Natural killer cell (primary cell): ENCODE data around the gene TRAFD1. TPM values are rescaled to one million over a fixed set of nuclear protein-coding genes. Genes with fewer than 3 reads are reported as not detected.
"Not testable (repeated sequence)": the region's sequence is repeated elsewhere in the genome, so short reads cannot be mapped to it uniquely, and the experiment has no call there.

Experiments
- ATAC-seq, 3 donors: fragments of 150-1000 bp in 2 of 3; fragments of 200-7000 bp in 1 of 3; cut with Tn5 transposase; 1 replicate in 1 of 3; 2 replicates in 2 of 3; pipeline ENCODE4 v1.10.0; 2021; ENCODE audit warnings: mild to moderate bottlenecking in 2 of 3, moderate library complexity in 2 of 3
- DNase-seq, 2 donors: peaks; one replicate each; pipeline versions ENCODE4 v3.0.0 to v3.0.0-alpha.2; 2013 to 2021; ENCODE audit warnings: mixed read lengths in 1 of 2
- H3K27ac ChIP-seq: one replicate; pipeline ENCODE4 v1.5.1; 2013; ENCODE audit warnings: mild to moderate bottlenecking, low read length
- H3K27me3 ChIP-seq: one replicate; pipeline ENCODE4 v1.6.1; 2013; ENCODE audit warnings: low read length; ENCODE audit not compliant: control insufficient read depth, insufficient read depth
- H3K36me3 ChIP-seq: one replicate; pipeline ENCODE4 v1.6.1; 2013; ENCODE audit warnings: low read length; ENCODE audit not compliant: control insufficient read depth, insufficient read depth
- H3K4me1 ChIP-seq: one replicate; pipeline ENCODE4 v1.6.1; 2013; ENCODE audit warnings: low read length; ENCODE audit not compliant: control insufficient read depth, insufficient read depth
- H3K4me3 ChIP-seq: one replicate; pipeline ENCODE4 v1.5.1; 2013; ENCODE audit warnings: low read length
- H3K9me3 ChIP-seq: one replicate; pipeline ENCODE4 v1.6.1; 2013; ENCODE audit warnings: low read length; ENCODE audit not compliant: control insufficient read depth, insufficient read depth
- H3K27ac Mint-ChIP-seq, 2 donors: one replicate each; pipeline ENCODE4 v1.8.0; 2022; ENCODE audit warnings: mild to moderate bottlenecking in 2 of 2, mixed read lengths in 2 of 2, moderate library complexity in 1 of 2
- H3K27me3 Mint-ChIP-seq, 2 donors: one replicate each; pipeline ENCODE4 v1.8.0; 2022; ENCODE audit warnings: low read depth in 2 of 2, mixed read lengths in 2 of 2
- H3K36me3 Mint-ChIP-seq: one replicate; pipeline ENCODE4 v1.8.0; 2022; ENCODE audit warnings: mixed read lengths
- H3K4me1 Mint-ChIP-seq, 2 donors: one replicate each; pipeline ENCODE4 v1.8.0; 2022; ENCODE audit warnings: mixed read lengths in 2 of 2
- H3K4me3 Mint-ChIP-seq: one replicate; pipeline ENCODE4 v1.8.0; 2022; ENCODE audit warnings: mild to moderate bottlenecking, moderate library complexity, mixed read lengths
- H3K9me3 Mint-ChIP-seq, 2 donors: one replicate each; pipeline ENCODE4 v1.8.0; 2022; ENCODE audit warnings: mixed read lengths in 2 of 2
- CTCF ChIP-seq: fragments of 200-600 bp; IDR thresholded peaks from one replicate; pipeline ENCODE4 v1.8.0; 2022; ENCODE audit warnings: antibody characterized with exemption
- WGBS: methylation state at CpG from one replicate; pipeline ENCODE4 v1.1.7; 2013; ENCODE audit warnings: missing lambda C conversion rate; ENCODE audit not compliant: insufficient coverage; 5-methylcytosine and 5-hydroxymethylcytosine counted together
- intact Hi-C: fragments of 100-400 bp; cut with micrococcal nuclease; formaldehyde crosslinking; loops from one replicate; pipeline ENCODE4 v1.14.2; 2022
- total RNA-seq, 4 donors: library from RNA; stranded (reverse); fragments of 120-200 nt in 1 of 4; gene quantifications; one replicate each; pipeline versions ENCODE4 v1.2.3 to v1.2.4, GENCODE V29; 2013 to 2022

TRAFD1 gene
- total RNA-seq, 3 donors from 2014 or later (not counting 1 experiment from before 2014, with no cell fraction given) = 35.8 to 45.3 (median 45.2) TPM

GRCh38 chr12:112091563-112091962 lies 33.8 kb upstream of the TRAFD1 start:
- peaks cover 33% of the 10 kb centered on the region for H3K36me3 ChIP-seq
- WGBS = 98% methylated on average over 3 of the region's 3 CpGs

GRCh38 chr12:112096070-112096469 lies 29.3 kb upstream of the TRAFD1 start:
- H3K36me3 ChIP-seq = peaks cover 28% of the 10 kb centered on the region
- Mint-ChIP-seq H3K4me3 (no peak overlapping the region), H3K27me3 (no peaks in the 10 kb centered on the region), H3K27ac (peak overlapping the region; percentile 47 to 50), H3K9me3 (no peaks in the 10 kb centered on the region), H3K4me1 (peaks cover 8 to 13% of the 10 kb centered on the region in 2 donors), H3K36me3 (peaks cover 4% of the 10 kb centered on the region)
- no peak overlapping the region for H3K27ac ChIP-seq
- no peaks in the 10 kb centered on the region for H3K9me3 ChIP-seq
- intact Hi-C loops = no loop called here
- DNase-seq (no peak), ATAC-seq (no peak)
- no peaks in the 10 kb centered on the region for H3K27me3 ChIP-seq
- H3K4me1 ChIP-seq = no peaks in the 10 kb centered on the region
- TF ChIP-seq CTCF = no peak
- H3K4me3 ChIP-seq = no peak overlapping the region

More at GRCh38 chr12:112091563-112091962, 33.8 kb upstream of the TRAFD1 start:
- Histone ChIP-seq H3K9me3 (no peaks in the 10 kb centered on the region), H3K4me1 (no peaks in the 10 kb centered on the region), H3K27me3 (no peaks in the 10 kb centered on the region), H3K27ac (no peak overlapping the region), H3K4me3 (no peak overlapping the region)
- no peaks in the 10 kb centered on the region for H3K27me3 Mint-ChIP-seq
- no peak for DNase-seq
- ATAC-seq = no peak
- intact Hi-C loops = no loop called here
- H3K4me1 Mint-ChIP-seq = peaks cover 8 to 13% of the 10 kb centered on the region in 2 donors
- no peak overlapping the region for H3K27ac Mint-ChIP-seq
- H3K9me3 Mint-ChIP-seq = no peaks in the 10 kb centered on the region
- H3K36me3 Mint-ChIP-seq = no peaks in the 10 kb centered on the region
- no peak overlapping the region for H3K4me3 Mint-ChIP-seq
- no peak for TF ChIP-seq CTCF

- H3K4me1 Mint-ChIP-seq = peaks cover 8 to 13% of the 10 kb centered on the region in 2 donors
- no peaks in the 10 kb centered on the region for H3K27me3 Mint-ChIP-seq
- Histone ChIP-seq H3K9me3 (no peaks in the 10 kb centered on the region), H3K4me1 (no peaks in the 10 kb centered on the region), H3K4me3 (no peak overlapping the region), H3K36me3 (peaks cover 23% of the 10 kb centered on the region), H3K27me3 (no peaks in the 10 kb centered on the region), H3K27ac (peak overlapping the region; percentile 5)
- no peak for TF ChIP-seq CTCF
- peak overlapping the region; percentile 21 to 47 for H3K27ac Mint-ChIP-seq
- no peaks in the 10 kb centered on the region for H3K9me3 Mint-ChIP-seq
- peaks cover 6% of the 10 kb centered on the region for H3K36me3 Mint-ChIP-seq
- WGBS = 59% methylated on average over 2 of the region's 2 CpGs
- intact Hi-C loops = no loop called here
- ATAC-seq = no peak
- H3K4me3 Mint-ChIP-seq = no peak overlapping the region
- DNase-seq = no peak
Measured at GRCh38 chr12:112096667-112097066, 28.7 kb upstream of the TRAFD1 start.

- H3K27ac Mint-ChIP-seq = no peak overlapping the region
- WGBS = 96% methylated on average over 7 of the region's 8 CpGs
- TF ChIP-seq CTCF = no peak
- no peaks in the 10 kb centered on the region for H3K4me1 ChIP-seq
- no peaks in the 10 kb centered on the region for H3K27me3 Mint-ChIP-seq
- no peak overlapping the region for H3K4me3 Mint-ChIP-seq
- no peak overlapping the region for H3K4me3 ChIP-seq
- peaks cover 8 to 13% of the 10 kb centered on the region in 2 donors for H3K4me1 Mint-ChIP-seq
- H3K9me3 ChIP-seq = no peaks in the 10 kb centered on the region
- DNase-seq (no peak), ATAC-seq (no peak)
- H3K36me3 ChIP-seq = peaks cover 20% of the 10 kb centered on the region
- peaks cover 6% of the 10 kb centered on the region for H3K36me3 Mint-ChIP-seq
- H3K27me3 ChIP-seq = no peaks in the 10 kb centered on the region
- H3K9me3 Mint-ChIP-seq = no peaks in the 10 kb centered on the region
- no peak overlapping the region for H3K27ac ChIP-seq
- intact Hi-C loops = no loop called here
Measured at GRCh38 chr12:112097641-112098040, 27.7 kb upstream of the TRAFD1 start.

GRCh38 chr12:112100500-112100899 lies 24.9 kb upstream of the TRAFD1 start:
- peaks cover 20% of the 10 kb centered on the region for H3K36me3 ChIP-seq
- H3K4me1 ChIP-seq, DNase-seq, intact Hi-C loops, H3K4me3 ChIP-seq, H3K36me3 Mint-ChIP-seq, H3K27ac ChIP-seq, H3K27me3 Mint-ChIP-seq, H3K4me3 Mint-ChIP-seq, ATAC-seq, H3K9me3 Mint-ChIP-seq, H3K27me3 ChIP-seq, H3K9me3 ChIP-seq: not testable (repeated sequence)
- Mint-ChIP-seq H3K4me1 (peaks cover 17% of the 10 kb centered on the region in 2 donors), H3K27ac (peak overlapping the region in 1 of 2 donors; percentile 8)
- over 99% methylated on average over 15 of the region's 15 CpGs for WGBS
